ENCODE data around the gene ZNF217. TPM values are rescaled to one million over a fixed set of nuclear protein-coding genes. Genes with fewer than 3 reads are reported as not detected.

ZNF217 gene
- total and polyA plus RNA-seq, 10 of the 15 experiments (the other 5 are each of a cell fraction or from before 2014, with no cell fraction given) = 8.5 to 76.6 (median 40.6) TPM

DNA sequence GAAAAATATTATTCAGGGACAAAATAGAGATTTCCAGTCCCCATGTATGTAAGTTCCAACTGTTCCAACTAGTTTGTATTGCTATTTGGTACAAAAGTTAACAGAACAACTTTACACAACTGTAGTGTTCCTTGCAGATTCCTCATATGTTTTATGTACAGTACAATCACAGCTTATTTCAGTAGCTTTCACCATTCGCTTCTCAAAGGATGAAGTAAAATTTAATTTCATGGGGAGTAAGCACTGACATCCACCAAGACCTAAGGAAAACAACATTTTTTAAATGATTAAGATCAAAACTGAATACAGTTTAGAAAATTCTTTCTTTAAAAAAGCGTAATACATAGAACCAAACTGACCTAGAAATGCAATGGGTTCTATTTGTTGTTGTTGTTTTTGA, 24.6 kb downstream of the ZNF217 start:
- Histone ChIP-seq H3K4me1 (ENCODE audit: control insufficient read depth, insufficient read depth, low read length) (peaks cover 15% of the 10 kb centered on the region), H3K9ac (ENCODE audit: control insufficient read depth, insufficient read depth, low read length) (no peak overlapping the region), H3K79me2 (ENCODE audit: control insufficient read depth, insufficient read depth, low read length) (peaks cover 49% of the 10 kb centered on the region), H3K9me3 (replicated peaks; ENCODE audit: control insufficient read depth, insufficient read depth, low read length) (no peaks in the 10 kb centered on the region), H4K20me1 (ENCODE audit: control insufficient read depth, insufficient read depth) (peaks cover 14% of the 10 kb centered on the region), H3K27ac (ENCODE audit: control insufficient read depth, insufficient read depth) (no peak overlapping the region), H2AFZ (ENCODE audit: control insufficient read depth, low read depth, low read length) (no peak overlapping the region), H3K4me2 (ENCODE audit: control insufficient read depth, insufficient read depth) (no peak overlapping the region), H3K36me3 (ENCODE audit: control insufficient read depth in 2 of 2, insufficient read depth in 2 of 2, low read length in 1 of 2) (peaks cover 13 to 45% of the 10 kb centered on the region in 2 experiments), H3K4me3 (no peak overlapping the region), H3K27me3 (replicated peaks in 1 of 2; ENCODE audit: control insufficient read depth in 2 of 2, insufficient read depth in 2 of 2, low read length in 1 of 2) (no peaks in the 10 kb centered on the region)
- TF ChIP-seq NFXL1 (IDR thresholded peaks at IDR 0.05; ENCODE audit: borderline replicate concordance) = peak; percentile 92; the same call in 1 of the 2 replicates
- TF ChIP-seq ETV6 (conservative IDR thresholded peaks at IDR 0.05 in 1 of 2, IDR thresholded peaks at IDR 0.05 in 1 of 2; ENCODE audit: borderline replicate concordance in 1 of 2, low read depth in 1 of 2) = peak in 1 of 2 experiments; percentile 42; a peak in 1 of 4 replicates
- TF ChIP-seq, protein P1, sequence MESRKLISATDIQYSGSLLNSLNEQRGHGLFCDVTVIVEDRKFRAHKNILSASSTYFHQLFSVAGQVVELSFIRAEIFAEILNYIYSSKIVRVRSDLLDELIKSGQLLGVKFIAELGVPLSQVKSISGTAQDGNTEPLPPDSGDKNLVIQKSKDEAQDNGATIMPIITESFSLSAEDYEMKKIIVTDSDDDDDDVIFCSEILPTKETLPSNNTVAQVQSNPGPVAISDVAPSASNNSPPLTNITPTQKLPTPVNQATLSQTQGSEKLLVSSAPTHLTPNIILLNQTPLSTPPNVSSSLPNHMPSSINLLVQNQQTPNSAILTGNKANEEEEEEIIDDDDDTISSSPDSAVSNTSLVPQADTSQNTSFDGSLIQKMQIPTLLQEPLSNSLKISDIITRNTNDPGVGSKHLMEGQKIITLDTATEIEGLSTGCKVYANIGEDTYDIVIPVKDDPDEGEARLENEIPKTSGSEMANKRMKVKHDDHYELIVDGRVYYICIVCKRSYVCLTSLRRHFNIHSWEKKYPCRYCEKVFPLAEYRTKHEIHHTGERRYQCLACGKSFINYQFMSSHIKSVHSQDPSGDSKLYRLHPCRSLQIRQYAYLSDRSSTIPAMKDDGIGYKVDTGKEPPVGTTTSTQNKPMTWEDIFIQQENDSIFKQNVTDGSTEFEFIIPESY (IDR thresholded peaks at IDR 0.05) = no peak
- CTCF ChIA-PET = interaction anchor here (1.2 kb wide), 1 partner anchor 10 kb away, joined by 3 read pairs; no protein-coding TSS in a partner anchor
- BruUV-seq (replicated peaks) = no TSS peak
- FAIRE-seq (no peak), ATAC-seq (no peak), DNase-seq (ENCODE audit: low read depth, low spot score) (no peak)
- SMC1A ChIA-PET (ENCODE audit: uncharacterized antibody, unreplicated experiment) = interaction anchor here (1.2 to 1.4 kb wide), 2 partner anchors 366 to 371 kb away, joined by 3 read pairs; no protein-coding TSS in a partner anchor
- POLR2A ChIA-PET = no interaction called here
- 98% methylated on average over 2 of the region's 2 CpGs for WGBS (ENCODE audit: insufficient coverage, insufficient replicate concordance, low lambda C conversion rate, missing lambda C conversion rate)
- intact Hi-C loops (cut with micrococcal nuclease; ENCODE audit: unreplicated experiment) (no loop called here), in situ Hi-C loops (cut with MboI) (loop anchor here (25.0 kb wide), 1 partner anchor 1068 kb away; no protein-coding TSS in a partner anchor)
- RAD21 ChIA-PET (ENCODE audit: unreplicated experiment) = interaction anchor here (1.1 kb wide), 1 partner anchor 9 kb away, joined by 3 read pairs; no protein-coding TSS in a partner anchor

DNA sequence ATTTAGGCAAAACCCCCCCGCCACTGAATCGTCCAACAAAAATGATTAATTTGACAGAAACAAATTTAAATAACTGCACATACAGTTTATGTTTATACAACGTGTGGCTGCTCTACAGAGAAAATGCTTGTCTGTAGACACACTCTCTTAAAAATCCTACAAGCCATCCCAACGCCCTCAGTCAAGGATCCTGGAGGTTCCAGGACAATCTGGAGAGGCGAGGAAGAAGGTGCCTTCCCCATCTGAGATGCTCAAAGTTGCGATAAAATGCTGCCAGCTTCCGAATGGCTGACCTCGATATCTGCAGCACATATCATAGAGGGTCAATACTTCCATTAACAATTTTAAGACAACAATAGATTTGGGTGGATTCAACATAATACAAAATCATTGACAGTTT, 25.3 kb downstream of the ZNF217 start:
- H3K4me2 ChIP-seq (ENCODE audit: control insufficient read depth, insufficient read depth) = no peak overlapping the region
- H2AFZ ChIP-seq (ENCODE audit: control insufficient read depth, low read depth, low read length) = no peak overlapping the region
- H4K20me1 ChIP-seq (ENCODE audit: control insufficient read depth, insufficient read depth) = peaks cover 14% of the 10 kb centered on the region
- H3K4me3 ChIP-seq = no peak overlapping the region
- H3K79me2 ChIP-seq (ENCODE audit: control insufficient read depth, insufficient read depth, low read length) = peaks cover 43% of the 10 kb centered on the region
- no peaks in the 10 kb centered on the region for H3K9me3 ChIP-seq (replicated peaks; ENCODE audit: control insufficient read depth, insufficient read depth, low read length)
- ChIA-PET CTCF (interaction anchor here (1.2 kb wide), 1 partner anchor 10 kb away, joined by 3 read pairs; no protein-coding TSS in a partner anchor), SMC1A (ENCODE audit: uncharacterized antibody, unreplicated experiment) (interaction anchor here (0.8 to 1.2 kb wide), 2 partner anchors 363 to 372 kb away, joined by 3 read pairs; no protein-coding TSS in a partner anchor), POLR2A (interaction anchor here (0.7 kb wide), 1 partner anchor 87 kb away, joined by 4 read pairs; no protein-coding TSS in a partner anchor), RAD21 (ENCODE audit: unreplicated experiment) (interaction anchor here (1.1 kb wide), 1 partner anchor 10 kb away, joined by 3 read pairs; no protein-coding TSS in a partner anchor)
- no peak overlapping the region for H3K9ac ChIP-seq (ENCODE audit: control insufficient read depth, insufficient read depth, low read length)
- peaks cover 15% of the 10 kb centered on the region for H3K4me1 ChIP-seq (ENCODE audit: control insufficient read depth, insufficient read depth, low read length)
- H3K36me3 ChIP-seq (ENCODE audit: control insufficient read depth in 2 of 2, insufficient read depth in 2 of 2, low read length in 1 of 2) = peaks cover 10 to 45% of the 10 kb centered on the region in 2 experiments
- TSS peak; percentile 37 for BruUV-seq (replicated peaks)
- no peak for FAIRE-seq
- no peak overlapping the region for H3K27ac ChIP-seq (ENCODE audit: control insufficient read depth, insufficient read depth)
- DNase-seq (ENCODE audit: low read depth, low spot score) = no peak
- ATAC-seq = no peak
- in situ Hi-C loops (cut with MboI) (loop anchor here (25.0 kb wide), 1 partner anchor 1069 kb away; no protein-coding TSS in a partner anchor), intact Hi-C loops (cut with micrococcal nuclease; ENCODE audit: unreplicated experiment) (no loop called here)
- TF ChIP-seq NFXL1 (IDR thresholded peaks at IDR 0.05; ENCODE audit: borderline replicate concordance) = 0 out of 2 replicates have a peak, but pooled peaks have one; percentile 45
- no peak for TF ChIP-seq RBBP5 (conservative IDR thresholded peaks at IDR 0.05)
- TF ChIP-seq ETV6 (conservative IDR thresholded peaks at IDR 0.05 in 1 of 2, IDR thresholded peaks at IDR 0.05 in 1 of 2; ENCODE audit: borderline replicate concordance in 1 of 2, low read depth in 1 of 2) = peak in 1 of 2 experiments; percentile 8; a peak in 1 of 4 replicates
- no peaks in the 10 kb centered on the region for H3K27me3 ChIP-seq (replicated peaks in 1 of 2; ENCODE audit: control insufficient read depth in 2 of 2, insufficient read depth in 2 of 2, low read length in 1 of 2)
- WGBS (ENCODE audit: insufficient coverage, insufficient replicate concordance, low lambda C conversion rate, missing lambda C conversion rate) = 96% methylated on average over 8 of the region's 8 CpGs

Data from GM12878 (cell line).